Type B pancreatic cell (in vitro differentiated cells): ENCODE results near the gene ZNF609. TPM values are rescaled to one million over a fixed set of nuclear protein-coding genes. Genes with fewer than 3 reads are reported as not detected.

Source experiments
- DNase-seq: peaks from one replicate; pipeline ENCODE4 v3.0.0; 2021; ENCODE audit warnings: mixed read lengths; ENCODE audit not compliant: unreplicated experiment; ENCODE audit errors: extremely low spot score
- H3K27ac Mint-ChIP-seq: 2 replicates; pipeline ENCODE4 v1.8.0; 2021; ENCODE audit warnings: mild to moderate bottlenecking, mixed read lengths
- H3K27me3 Mint-ChIP-seq: 2 replicates; pipeline ENCODE4 v1.8.0; 2021; ENCODE audit warnings: mixed read lengths
- H3K36me3 Mint-ChIP-seq: 2 replicates; pipeline ENCODE4 v1.8.0; 2021; ENCODE audit warnings: mixed read lengths
- H3K4me1 Mint-ChIP-seq: one replicate; pipeline ENCODE4 v1.8.0; 2021; ENCODE audit warnings: mixed read lengths; ENCODE audit not compliant: unreplicated experiment
- H3K4me3 Mint-ChIP-seq: 2 replicates; pipeline ENCODE4 v1.8.0; 2021; ENCODE audit warnings: mild to moderate bottlenecking, mixed read lengths
- H3K9me3 Mint-ChIP-seq: 2 replicates; pipeline ENCODE4 v1.8.0; 2021; ENCODE audit warnings: mixed read lengths
- total RNA-seq: library from RNA; stranded (reverse); gene quantifications from 2 replicates; pipeline ENCODE4 v1.2.1, GENCODE V29; 2021; ENCODE audit warnings: low replicate concordance
- TF ChIP-seq, protein P1 (sequence below): fragments of 200-600 bp; sonication (generic); conservative IDR thresholded peaks from 2 replicates; pipeline ENCODE4 v1.5.0; 2021; ENCODE audit warnings: antibody characterized with exemption, mild to moderate bottlenecking

Gene ZNF609
- total RNA-seq, 1 donor from 2014 or later = 53.1 TPM

DNA sequence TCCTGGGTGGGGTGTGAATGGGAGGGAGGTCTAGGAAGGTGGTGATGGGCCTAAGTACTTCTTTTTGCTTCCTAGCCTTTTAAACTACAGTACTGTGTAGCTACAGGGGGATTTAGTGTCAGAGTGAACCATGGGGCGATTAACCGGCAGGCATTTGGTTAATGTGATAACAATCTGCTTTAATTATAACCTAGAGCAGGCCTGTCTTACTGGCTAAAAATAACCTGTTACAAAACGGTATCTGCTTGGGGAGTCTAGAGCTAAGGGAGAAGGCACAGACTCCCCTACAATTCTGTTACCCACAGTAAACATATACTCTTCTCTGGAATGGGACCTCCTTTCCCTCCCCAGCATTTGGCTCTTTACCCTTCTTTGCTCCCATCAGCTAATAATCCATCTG lies 229.6 kb downstream of the ZNF609 start:
- TF ChIP-seq, protein P1, sequence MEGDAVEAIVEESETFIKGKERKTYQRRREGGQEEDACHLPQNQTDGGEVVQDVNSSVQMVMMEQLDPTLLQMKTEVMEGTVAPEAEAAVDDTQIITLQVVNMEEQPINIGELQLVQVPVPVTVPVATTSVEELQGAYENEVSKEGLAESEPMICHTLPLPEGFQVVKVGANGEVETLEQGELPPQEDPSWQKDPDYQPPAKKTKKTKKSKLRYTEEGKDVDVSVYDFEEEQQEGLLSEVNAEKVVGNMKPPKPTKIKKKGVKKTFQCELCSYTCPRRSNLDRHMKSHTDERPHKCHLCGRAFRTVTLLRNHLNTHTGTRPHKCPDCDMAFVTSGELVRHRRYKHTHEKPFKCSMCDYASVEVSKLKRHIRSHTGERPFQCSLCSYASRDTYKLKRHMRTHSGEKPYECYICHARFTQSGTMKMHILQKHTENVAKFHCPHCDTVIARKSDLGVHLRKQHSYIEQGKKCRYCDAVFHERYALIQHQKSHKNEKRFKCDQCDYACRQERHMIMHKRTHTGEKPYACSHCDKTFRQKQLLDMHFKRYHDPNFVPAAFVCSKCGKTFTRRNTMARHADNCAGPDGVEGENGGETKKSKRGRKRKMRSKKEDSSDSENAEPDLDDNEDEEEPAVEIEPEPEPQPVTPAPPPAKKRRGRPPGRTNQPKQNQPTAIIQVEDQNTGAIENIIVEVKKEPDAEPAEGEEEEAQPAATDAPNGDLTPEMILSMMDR = no peak

DNA sequence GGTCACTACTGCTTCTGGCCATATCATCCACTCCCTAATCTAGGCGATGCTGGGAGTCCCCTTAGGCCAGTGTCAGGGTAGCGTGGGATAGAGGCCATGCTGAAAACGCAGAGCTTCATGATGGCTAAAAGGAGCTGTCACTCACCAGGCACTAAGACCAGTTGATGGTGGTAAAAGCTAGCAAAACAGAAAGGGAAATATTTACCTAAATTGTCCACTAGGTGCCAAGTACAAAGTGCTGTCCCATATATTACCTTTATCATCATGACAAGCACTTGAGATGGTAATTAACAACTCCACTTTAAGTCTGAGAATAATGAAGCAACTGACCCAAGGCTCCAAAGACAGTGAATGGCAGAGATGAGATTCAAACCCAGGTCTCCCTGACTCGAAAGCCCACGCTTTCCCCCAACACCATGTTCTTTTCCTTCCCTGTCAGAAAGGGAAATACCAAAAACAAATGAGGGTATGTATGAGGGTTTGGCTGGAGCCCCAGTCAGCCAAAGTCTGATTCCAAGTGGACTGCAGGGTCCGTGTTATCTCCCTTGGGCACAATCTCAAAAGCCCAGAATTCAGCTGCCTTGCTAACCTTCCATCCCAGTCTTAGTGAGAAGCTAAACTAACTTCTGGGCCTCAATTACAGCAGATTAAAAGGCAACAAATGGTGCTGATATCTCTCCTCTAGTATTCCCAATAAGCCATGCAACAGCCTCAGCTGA lies 230.4 kb downstream of the ZNF609 start:
- peaks cover 38% of the 10 kb centered on the region for H3K4me1 Mint-ChIP-seq
- peak overlapping the region; percentile 16 for H3K27ac Mint-ChIP-seq
- DNase-seq = no peak
- no peaks in the 10 kb centered on the region for H3K27me3 Mint-ChIP-seq
- no peaks in the 10 kb centered on the region for H3K9me3 Mint-ChIP-seq
- H3K36me3 Mint-ChIP-seq = peaks cover 39% of the 10 kb centered on the region
- no peak overlapping the region for H3K4me3 Mint-ChIP-seq
- TF ChIP-seq, protein P1 = peak; percentile 56

More for the DNA sequence above, 229.6 kb downstream of the ZNF609 start:
- H3K27ac Mint-ChIP-seq = no peak overlapping the region
- H3K4me3 Mint-ChIP-seq = no peak overlapping the region
- H3K27me3 Mint-ChIP-seq = no peaks in the 10 kb centered on the region
- no peak for DNase-seq
- peaks cover 36% of the 10 kb centered on the region for H3K36me3 Mint-ChIP-seq
- no peaks in the 10 kb centered on the region for H3K9me3 Mint-ChIP-seq
- peaks cover 33% of the 10 kb centered on the region for H3K4me1 Mint-ChIP-seq

- TF ChIP-seq, protein P1 = no peak
- DNase-seq = no peak
- peaks cover 35% of the 10 kb centered on the region for H3K36me3 Mint-ChIP-seq
- no peaks in the 10 kb centered on the region for H3K9me3 Mint-ChIP-seq
- H3K4me1 Mint-ChIP-seq = peaks cover 41% of the 10 kb centered on the region
- no peak overlapping the region for H3K4me3 Mint-ChIP-seq
- no peak overlapping the region for H3K27ac Mint-ChIP-seq
- H3K27me3 Mint-ChIP-seq = no peaks in the 10 kb centered on the region
Measured at GRCh38 chr15:64691896-64692565, 231.7 kb downstream of the ZNF609 start.

DNA sequence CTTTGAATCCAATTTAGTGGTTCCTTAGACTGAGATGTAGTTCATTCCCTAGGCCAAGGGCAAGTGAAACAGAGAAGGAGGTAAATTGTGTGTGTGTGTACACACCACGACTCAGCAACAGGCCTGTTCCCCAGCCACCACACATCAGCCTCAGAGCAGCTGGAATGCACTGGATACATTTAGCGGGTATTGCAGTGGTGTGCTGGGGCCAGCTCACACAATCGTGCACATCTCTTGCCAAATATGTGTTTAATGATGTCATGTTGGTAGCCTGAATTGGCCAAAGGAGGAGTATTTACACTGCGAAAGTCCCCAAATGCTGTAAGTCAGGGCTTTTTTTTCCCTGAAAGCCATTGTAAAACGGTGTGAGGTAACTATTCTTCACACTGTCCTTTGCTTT lies 232.8 kb downstream of the ZNF609 start:
- Mint-ChIP-seq H3K27ac (peak overlapping the region; percentile 48), H3K36me3 (peaks cover 30% of the 10 kb centered on the region), H3K4me1 (peaks cover 42% of the 10 kb centered on the region), H3K27me3 (no peaks in the 10 kb centered on the region), H3K9me3 (no peaks in the 10 kb centered on the region), H3K4me3 (peak overlapping the region; percentile 51)
- no peak for DNase-seq
- TF ChIP-seq, protein P1 = no peak

- H3K27me3 Mint-ChIP-seq = no peaks in the 10 kb centered on the region
- H3K4me3 Mint-ChIP-seq = no peak overlapping the region
- peaks cover 24% of the 10 kb centered on the region for H3K36me3 Mint-ChIP-seq
- H3K9me3 Mint-ChIP-seq = no peaks in the 10 kb centered on the region
- DNase-seq = no peak
- peaks cover 54% of the 10 kb centered on the region for H3K4me1 Mint-ChIP-seq
- H3K27ac Mint-ChIP-seq = no peak overlapping the region
- TF ChIP-seq, protein P1 = no peak
Measured at GRCh38 chr15:64694816-64695215, 234.4 kb downstream of the ZNF609 start.
